NCI-H146 (cell line): Measurements from ENCODE around the gene OSBPL5.

Experiments
- DNase-seq: peaks from one replicate; lab custom pipeline; 2025; lab: John Stamatoyannopoulos, UW

Gene OSBPL5

GRCh38 chr11:3163241-3163981, 1.7 kb downstream of the OSBPL5 start:
- DNase-seq = no peak

DNA sequence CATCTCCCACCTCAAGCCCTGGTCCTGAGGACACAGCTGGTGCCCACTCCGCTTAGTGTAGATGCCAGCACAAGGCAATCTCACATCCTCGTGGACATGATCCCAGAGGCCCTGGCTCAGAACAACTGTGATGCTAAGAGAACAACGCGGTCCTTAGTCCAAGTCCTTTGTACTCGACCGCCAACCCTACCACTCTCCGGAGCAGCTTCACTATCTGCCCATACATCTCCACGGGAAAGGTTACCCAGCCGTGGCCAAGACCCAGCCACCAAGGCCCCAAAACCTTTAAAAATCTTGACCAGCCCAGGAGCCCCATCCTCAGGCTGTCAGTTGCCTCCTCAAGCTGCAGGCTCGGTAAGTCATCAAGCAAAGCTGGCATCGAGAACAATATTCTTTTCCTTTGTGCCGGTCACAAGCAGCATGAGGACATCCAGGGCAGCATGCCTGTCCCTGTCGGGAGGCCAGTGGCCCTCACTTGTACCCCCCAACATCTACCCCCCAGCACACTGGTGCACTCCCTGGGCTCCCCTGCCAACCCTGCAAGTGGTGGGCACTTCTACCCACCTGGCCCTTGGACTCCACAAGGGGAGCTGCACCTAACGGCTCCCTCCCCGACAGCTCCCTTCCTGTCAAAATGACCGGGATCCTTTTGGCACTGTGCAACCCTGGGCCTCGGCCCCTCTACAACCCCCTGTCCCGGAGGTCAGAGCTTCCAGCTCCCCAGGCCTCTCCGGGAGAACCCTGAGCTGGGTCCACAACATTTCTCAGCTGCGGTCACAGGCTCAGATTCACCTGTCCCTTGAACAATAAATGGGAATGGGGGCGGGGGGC, 2.5 kb downstream of the OSBPL5 start:
- DNase-seq = no peak

- no peak for DNase-seq
These were observed 3.2 kb downstream of the OSBPL5 start for GRCh38 chr11:3161720-3162409.

GRCh38 chr11:3161309-3161708, 3.8 kb downstream of the OSBPL5 start:
- DNase-seq = no peak

- DNase-seq = peak; percentile 74
These were observed 4.7 kb downstream of the OSBPL5 start for GRCh38 chr11:3160252-3161031.

- DNase-seq = no peak
These were observed 5.6 kb downstream of the OSBPL5 start for GRCh38 chr11:3159296-3160190.

- no peak for DNase-seq
These were observed 6.3 kb downstream of the OSBPL5 start for GRCh38 chr11:3158821-3159220.

GRCh38 chr11:3158131-3158591, 6.9 kb downstream of the OSBPL5 start:
- no peak for DNase-seq

DNA sequence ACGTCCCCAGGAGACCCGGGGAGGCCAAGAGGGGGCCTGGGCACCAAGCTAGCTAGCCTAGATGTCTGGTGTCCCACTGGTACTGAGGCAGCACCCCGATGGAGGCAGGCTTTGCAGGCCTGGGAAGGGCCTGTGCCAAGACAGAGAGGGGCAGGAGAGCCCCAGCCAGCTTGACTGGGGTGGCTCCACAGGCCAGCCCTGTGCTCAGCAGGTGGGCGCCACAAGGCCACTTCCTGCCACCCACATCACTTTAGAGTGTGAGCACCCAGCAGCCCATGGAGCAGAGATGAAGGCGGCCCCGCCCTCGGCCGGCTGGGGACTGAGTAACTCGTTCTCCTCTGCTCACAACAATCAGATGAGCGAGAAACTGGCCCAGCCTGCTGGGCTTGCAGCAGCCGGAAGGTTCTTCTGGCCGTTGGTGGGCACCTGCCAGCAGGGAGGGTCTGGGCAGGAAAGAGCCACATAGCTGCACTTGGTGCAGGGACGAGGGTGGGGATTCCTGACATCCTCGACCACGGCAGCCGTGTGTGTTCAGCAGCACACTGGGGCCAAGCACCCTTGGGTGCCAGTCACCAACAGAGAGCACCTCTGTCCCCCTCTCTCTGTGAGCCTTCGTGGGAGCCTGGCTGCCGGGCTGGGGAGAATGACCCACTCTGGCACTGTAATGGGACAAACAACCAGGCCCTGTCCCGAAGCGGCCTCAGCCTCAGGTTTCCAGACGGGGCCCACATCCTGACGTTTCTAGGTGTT, 7.6 kb downstream of the OSBPL5 start:
- DNase-seq = no peak

GRCh38 chr11:3156661-3157311, 8.3 kb downstream of the OSBPL5 start:
- no peak for DNase-seq

DNA sequence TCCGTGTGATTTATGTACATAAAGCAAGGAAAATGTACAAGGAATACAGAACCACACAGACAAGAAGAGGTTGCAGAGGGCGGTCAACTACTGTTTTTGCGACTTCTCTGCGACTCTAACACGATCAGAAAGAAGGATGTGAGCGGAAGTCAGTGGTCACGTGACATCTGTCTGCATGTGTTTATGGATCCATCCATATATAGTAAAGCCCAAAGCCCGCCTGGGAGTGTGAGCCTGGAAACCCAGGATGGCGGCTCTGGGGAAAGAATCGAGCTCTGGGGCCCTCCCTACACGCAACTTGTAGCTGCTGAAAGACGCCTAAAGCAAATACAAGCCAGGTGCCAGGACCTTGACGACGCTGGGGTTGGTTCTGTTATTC, 8.8 kb downstream of the OSBPL5 start:
- DNase-seq = no peak

DNA sequence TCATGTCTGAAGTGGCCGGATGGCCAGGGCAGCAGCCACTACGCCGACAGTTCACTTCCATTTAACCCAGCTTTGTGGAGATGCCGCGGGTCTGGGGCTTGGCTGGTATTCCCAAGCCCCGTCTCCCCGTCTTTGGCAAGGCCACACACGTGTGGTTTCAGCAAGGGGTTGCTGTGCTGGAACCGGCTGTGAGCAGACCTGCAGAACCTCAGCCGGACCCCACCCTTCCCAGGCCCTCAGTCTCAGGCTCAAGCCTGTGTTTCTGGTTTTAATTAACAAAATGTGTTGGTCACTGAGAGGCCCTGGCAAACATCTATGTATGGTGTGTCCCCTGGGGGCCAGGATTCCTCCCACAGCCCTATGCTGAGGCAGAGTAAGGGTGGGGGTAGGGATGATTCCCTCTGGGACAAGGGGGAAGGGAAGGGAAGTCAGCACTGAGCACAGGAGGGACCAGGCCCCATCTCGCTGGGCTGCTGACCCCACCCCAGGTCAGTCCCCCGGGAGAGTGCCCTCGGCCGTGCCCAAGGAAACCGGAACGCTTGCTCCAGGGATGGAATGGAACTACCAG, 9.3 kb downstream of the OSBPL5 start:
- DNase-seq = no peak

DNA sequence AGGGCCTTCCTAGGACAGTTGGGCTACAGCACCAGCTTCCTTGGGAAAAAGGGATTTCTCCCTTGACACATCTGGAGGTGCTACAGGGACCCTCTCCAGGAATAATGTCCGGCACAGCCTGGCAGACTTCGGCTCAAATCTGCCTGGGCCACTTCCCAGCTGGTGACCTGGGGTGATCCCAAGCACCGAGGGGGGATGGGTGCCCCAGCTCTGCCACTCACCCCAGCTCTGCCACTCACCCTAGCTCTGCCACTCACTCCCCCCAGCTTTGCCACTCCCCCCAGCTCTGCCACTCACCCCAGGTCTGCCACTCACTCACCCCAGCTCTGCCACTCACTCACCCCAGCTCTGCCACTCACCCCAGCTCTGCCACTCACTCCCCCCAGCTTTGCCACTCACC, 9.9 kb downstream of the OSBPL5 start:
- DNase-seq = no peak

GRCh38 chr11:3154001-3154599, 11.0 kb downstream of the OSBPL5 start:
- DNase-seq = no peak

GRCh38 chr11:3153291-3153861, 11.7 kb downstream of the OSBPL5 start:
- DNase-seq = no peak

GRCh38 chr11:3152471-3153110, 12.5 kb downstream of the OSBPL5 start:
- DNase-seq = no peak

GRCh38 chr11:3150726-3151125, 14.4 kb downstream of the OSBPL5 start:
- DNase-seq = no peak

GRCh38 chr11:3149852-3150188, 15.3 kb downstream of the OSBPL5 start:
- DNase-seq = no peak
